CD4-positive, CD25-positive, alpha-beta regulatory T cell (primary cell): ENCODE data around the gene CEP44. TPM values are rescaled to one million over a fixed set of nuclear protein-coding genes. Genes with fewer than 3 reads are reported as not detected.

Experiments used
- ATAC-seq, 2 donors: fragments of 150-1000 bp; cut with Tn5 transposase; one replicate each; pipeline ENCODE4 v1.10.0; 2021; ENCODE audit warnings: low read depth in 2 of 2, moderate number of reproducible peaks in 2 of 2, moderate library complexity in 1 of 2
- DNase-seq, 3 donors: peaks; one replicate each; pipeline versions ENCODE4 v3.0.0 to v3.0.0-alpha.2; 2012 to 2022; ENCODE audit warnings: mixed read lengths in 1 of 3
- H3K27ac ChIP-seq: one replicate; pipeline ENCODE4 v1.7.0; 2013; ENCODE audit warnings: mild to moderate bottlenecking, low read length; ENCODE audit not compliant: insufficient read depth, poor library complexity, severe bottlenecking
- H3K27me3 ChIP-seq: one replicate; pipeline ENCODE4 v1.7.0; 2013; ENCODE audit warnings: low read length; ENCODE audit not compliant: control insufficient read depth, insufficient read depth
- H3K36me3 ChIP-seq: one replicate; pipeline ENCODE4 v1.7.0; 2013; ENCODE audit warnings: mild to moderate bottlenecking, low read length, moderate library complexity; ENCODE audit not compliant: control insufficient read depth, insufficient read depth
- H3K4me1 ChIP-seq: 2 replicates; pipeline ENCODE4 v1.7.0; 2013; ENCODE audit warnings: mild to moderate bottlenecking, low read length; ENCODE audit not compliant: insufficient read depth, control insufficient read depth, poor library complexity, severe bottlenecking
- H3K4me3 ChIP-seq: one replicate; pipeline ENCODE4 v1.7.0; 2013; ENCODE audit warnings: low read depth, mild to moderate bottlenecking, low read length, moderate library complexity
- H3K9me3 ChIP-seq, 2 experiments: 1 replicate in 1 of 2; 2 replicates in 1 of 2; pipeline ENCODE4 v1.7.0; 2013; ENCODE audit warnings: low read length in 2 of 2, mild to moderate bottlenecking in 1 of 2, moderate library complexity in 1 of 2; ENCODE audit not compliant: control insufficient read depth in 2 of 2
- H3K27ac Mint-ChIP-seq, 3 donors: one replicate each; pipeline ENCODE4 v1.8.0; 2020 to 2022; ENCODE audit warnings: mild to moderate bottlenecking in 3 of 3, mixed read lengths in 3 of 3, moderate library complexity in 2 of 3
- H3K27me3 Mint-ChIP-seq: one replicate; pipeline ENCODE4 v1.8.0; 2022; ENCODE audit warnings: mild to moderate bottlenecking, mixed read lengths
- H3K36me3 Mint-ChIP-seq: one replicate; pipeline ENCODE4 v1.8.0; 2020; ENCODE audit warnings: mixed read lengths
- H3K4me1 Mint-ChIP-seq, 4 donors: one replicate each; pipeline ENCODE4 v1.8.0; 2020 to 2022; ENCODE audit warnings: mixed read lengths in 4 of 4, mild to moderate bottlenecking in 1 of 4
- H3K4me3 Mint-ChIP-seq, 4 donors: one replicate each; pipeline ENCODE4 v1.8.0; 2020 to 2022; ENCODE audit warnings: mild to moderate bottlenecking in 4 of 4, mixed read lengths in 4 of 4, moderate library complexity in 3 of 4
- H3K9me3 Mint-ChIP-seq, 7 donors: one replicate each; pipeline ENCODE4 v1.8.0; 2020 to 2022; ENCODE audit warnings: mixed read lengths in 7 of 7, mild to moderate bottlenecking in 3 of 7, moderate library complexity in 2 of 7
- polyA plus RNA-seq, 4 donors: library from polyadenylated mRNA; unstranded; fragments of 300-500 nt; fragmentation: Illumina TruSeq; gene quantifications; one replicate each; pipeline ENCODE4 v1.2.3, GENCODE V29; 2021
- total RNA-seq: library from RNA; stranded (reverse); gene quantifications from one replicate; pipeline ENCODE4 v1.2.3, GENCODE V29; 2022

The CEP44 gene
- total and polyA plus RNA-seq, 5 donors from 2014 or later, result 8.8 to 32.2 (median 15.1) TPM

GRCh38 chr4:174314770-174315169 lies 31.1 kb downstream of the CEP44 start:
- Mint-ChIP-seq H3K9me3 (no peaks in the 10 kb centered on the region), H3K27ac (no peak overlapping the region), H3K4me1 (peaks cover 0 to 11% (median 2%) of the 10 kb centered on the region in 4 donors), H3K4me3 (no peak overlapping the region), H3K27me3 (no peaks in the 10 kb centered on the region), H3K36me3 (peaks cover 10% of the 10 kb centered on the region)
- H3K4me3 ChIP-seq, result no peak overlapping the region
- no peaks in the 10 kb centered on the region for H3K9me3 ChIP-seq
- no peak for ATAC-seq
- no peaks in the 10 kb centered on the region for H3K4me1 ChIP-seq
- H3K27ac ChIP-seq, result no peak overlapping the region
- DNase-seq, result no peak
- H3K36me3 ChIP-seq, result peaks cover 39% of the 10 kb centered on the region
- no peaks in the 10 kb centered on the region for H3K27me3 ChIP-seq

GRCh38 chr4:174316546-174316945 lies 32.8 kb downstream of the CEP44 start:
- peaks cover 0 to 11% (median 2%) of the 10 kb centered on the region in 4 donors for H3K4me1 Mint-ChIP-seq
- no peaks in the 10 kb centered on the region for H3K27me3 Mint-ChIP-seq
- Histone ChIP-seq H3K4me1 (no peaks in the 10 kb centered on the region), H3K27me3 (no peaks in the 10 kb centered on the region), H3K9me3 (no peaks in the 10 kb centered on the region), H3K36me3 (peaks cover 33% of the 10 kb centered on the region), H3K27ac (no peak overlapping the region), H3K4me3 (no peak overlapping the region)
- DNase-seq, result no peak
- H3K27ac Mint-ChIP-seq, result no peak overlapping the region
- H3K4me3 Mint-ChIP-seq, result no peak overlapping the region
- H3K36me3 Mint-ChIP-seq, result peaks cover 10% of the 10 kb centered on the region
- no peaks in the 10 kb centered on the region for H3K9me3 Mint-ChIP-seq
- no peak for ATAC-seq

- Histone ChIP-seq H3K4me1 (no peaks in the 10 kb centered on the region), H3K36me3 (peaks cover 30% of the 10 kb centered on the region), H3K27ac (no peak overlapping the region), H3K4me3 (no peak overlapping the region), H3K9me3 (no peaks in the 10 kb centered on the region), H3K27me3 (no peaks in the 10 kb centered on the region)
- Mint-ChIP-seq H3K27ac (no peak overlapping the region), H3K27me3 (no peaks in the 10 kb centered on the region), H3K4me3 (no peak overlapping the region), H3K9me3 (no peaks in the 10 kb centered on the region), H3K4me1 (peaks cover 0 to 11% (median 2%) of the 10 kb centered on the region in 4 donors), H3K36me3 (peaks cover 10% of the 10 kb centered on the region)
- DNase-seq (no peak), ATAC-seq (no peak)
These were observed 33.2 kb downstream of the CEP44 start for GRCh38 chr4:174316954-174317353.

GRCh38 chr4:174317531-174317930 lies 33.8 kb downstream of the CEP44 start:
- no peak for ATAC-seq
- H3K27ac ChIP-seq, result no peak overlapping the region
- Mint-ChIP-seq H3K9me3 (no peaks in the 10 kb centered on the region), H3K36me3 (peaks cover 10% of the 10 kb centered on the region), H3K27ac (no peak overlapping the region), H3K4me3 (no peak overlapping the region), H3K27me3 (no peaks in the 10 kb centered on the region), H3K4me1 (peaks cover 0 to 8% (median 2%) of the 10 kb centered on the region in 4 donors)
- no peaks in the 10 kb centered on the region for H3K4me1 ChIP-seq
- no peaks in the 10 kb centered on the region for H3K9me3 ChIP-seq
- DNase-seq, result no peak
- peaks cover 26% of the 10 kb centered on the region for H3K36me3 ChIP-seq
- no peaks in the 10 kb centered on the region for H3K27me3 ChIP-seq
- no peak overlapping the region for H3K4me3 ChIP-seq

GRCh38 chr4:174318829-174319764 lies 35.4 kb downstream of the CEP44 start:
- peaks cover 16% of the 10 kb centered on the region for H3K36me3 ChIP-seq
- Mint-ChIP-seq H3K36me3 (peaks cover 5% of the 10 kb centered on the region), H3K4me3 (no peak overlapping the region), H3K9me3 (no peaks in the 10 kb centered on the region), H3K27ac (no peak overlapping the region), H3K27me3 (no peaks in the 10 kb centered on the region), H3K4me1 (no peaks in the 10 kb centered on the region)
- no peak overlapping the region for H3K4me3 ChIP-seq
- H3K27me3 ChIP-seq, result no peaks in the 10 kb centered on the region
- ATAC-seq, result no peak
- DNase-seq, result peak in 2 of 3 donors; percentile 40 to 49
- no peaks in the 10 kb centered on the region for H3K9me3 ChIP-seq
- H3K4me1 ChIP-seq, result no peaks in the 10 kb centered on the region
- H3K27ac ChIP-seq, result no peak overlapping the region

- no peak overlapping the region for H3K27ac ChIP-seq
- no peaks in the 10 kb centered on the region for H3K27me3 ChIP-seq
- no peaks in the 10 kb centered on the region for H3K36me3 Mint-ChIP-seq
- no peaks in the 10 kb centered on the region for H3K9me3 ChIP-seq
- no peak for ATAC-seq
- peaks cover 13% of the 10 kb centered on the region for H3K36me3 ChIP-seq
- no peaks in the 10 kb centered on the region for H3K9me3 Mint-ChIP-seq
- DNase-seq, result no peak
- H3K4me1 ChIP-seq, result no peaks in the 10 kb centered on the region
- no peak overlapping the region for H3K4me3 ChIP-seq
- H3K27me3 Mint-ChIP-seq, result no peaks in the 10 kb centered on the region
- no peak overlapping the region for H3K27ac Mint-ChIP-seq
- no peak overlapping the region for H3K4me3 Mint-ChIP-seq
- no peaks in the 10 kb centered on the region for H3K4me1 Mint-ChIP-seq
These were observed 36.9 kb downstream of the CEP44 start for GRCh38 chr4:174320494-174321199.

GRCh38 chr4:174324236-174324635 lies 40.5 kb downstream of the CEP44 start:
- no peaks in the 10 kb centered on the region for H3K9me3 ChIP-seq
- Mint-ChIP-seq H3K9me3 (no peaks in the 10 kb centered on the region), H3K27ac (no peak overlapping the region), H3K4me1 (no peaks in the 10 kb centered on the region), H3K36me3 (no peaks in the 10 kb centered on the region), H3K4me3 (no peak overlapping the region), H3K27me3 (no peaks in the 10 kb centered on the region)
- H3K4me3 ChIP-seq, result no peak overlapping the region
- no peaks in the 10 kb centered on the region for H3K4me1 ChIP-seq
- no peaks in the 10 kb centered on the region for H3K27me3 ChIP-seq
- ATAC-seq, result no peak
- no peaks in the 10 kb centered on the region for H3K36me3 ChIP-seq
- DNase-seq, result no peak
- H3K27ac ChIP-seq, result no peak overlapping the region
